Central memory CD4-positive, alpha-beta T cell (primary cell): Measurements from ENCODE around the gene CLEC4F.

Experiments
- DNase-seq: peaks from one replicate; pipeline ENCODE4 v3.0.0; 2022

CLEC4F gene

GRCh38 chr2:70784320-70784719 is 36.1 kb downstream of the CLEC4F start:
- no peak for DNase-seq

GRCh38 chr2:70779911-70780545 is 40.4 kb downstream of the CLEC4F start:
- no peak for DNase-seq

DNA sequence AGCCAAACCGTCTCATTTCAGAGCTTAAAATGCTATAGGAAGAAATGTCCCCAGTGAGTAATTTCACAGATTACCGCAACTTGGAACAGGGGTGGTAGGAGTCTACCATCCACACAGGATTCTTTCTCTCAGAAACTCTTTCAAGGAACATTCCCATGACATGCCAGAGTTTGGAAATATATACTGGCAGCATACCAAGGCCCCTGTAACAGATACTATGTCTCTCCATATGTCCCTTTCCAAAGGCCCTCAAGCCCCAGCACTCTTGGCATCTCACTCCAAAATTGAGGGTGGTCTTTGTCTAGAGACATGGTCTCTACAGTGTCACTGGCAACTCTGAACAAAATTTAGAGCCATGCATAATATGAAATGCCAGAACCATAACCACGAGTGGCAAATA is 40.9 kb downstream of the CLEC4F start:
- DNase-seq = no peak

DNA sequence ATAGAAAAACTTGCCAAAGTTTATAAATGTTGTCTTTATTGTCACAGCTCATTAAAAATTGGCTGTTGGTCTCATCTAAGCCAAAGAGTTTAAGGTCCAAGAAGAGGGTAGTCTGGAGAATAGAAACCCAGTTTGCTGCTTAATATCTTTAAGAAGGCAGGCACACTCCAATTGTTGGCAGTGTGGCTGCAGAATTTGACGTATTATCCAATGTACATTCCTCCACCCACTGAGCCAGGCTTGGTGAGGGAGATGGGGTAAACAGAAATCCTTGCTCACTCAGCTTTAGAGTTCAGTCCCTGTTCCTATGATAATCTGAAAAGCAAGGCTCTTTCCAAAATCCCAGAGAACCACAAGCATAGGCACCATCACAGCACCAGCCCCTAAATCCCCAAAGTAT is 41.7 kb downstream of the CLEC4F start:
- no peak for DNase-seq

DNA sequence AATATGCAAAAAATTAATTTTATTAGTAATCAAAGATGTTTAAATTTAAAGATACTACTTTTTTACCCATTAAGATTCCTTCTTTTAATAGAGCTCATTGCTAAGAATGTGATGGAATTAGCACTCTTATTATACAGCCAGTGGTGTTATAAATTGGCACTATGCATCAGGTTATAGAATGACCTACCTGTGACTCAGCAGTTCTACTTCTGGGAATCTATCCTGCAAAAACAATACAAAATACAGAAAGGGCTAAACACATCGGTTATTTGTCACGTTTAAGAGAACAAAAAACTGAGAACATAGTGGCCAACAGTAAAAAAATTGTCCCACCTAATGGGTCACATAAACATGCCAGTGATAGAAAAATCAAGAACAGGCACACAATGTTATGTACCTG is 42.9 kb downstream of the CLEC4F start:
- DNase-seq = no peak

GRCh38 chr2:70776266-70776665 is 44.1 kb downstream of the CLEC4F start:
- DNase-seq = no peak

GRCh38 chr2:70775141-70775540 is 45.3 kb downstream of the CLEC4F start:
- no peak for DNase-seq

DNA sequence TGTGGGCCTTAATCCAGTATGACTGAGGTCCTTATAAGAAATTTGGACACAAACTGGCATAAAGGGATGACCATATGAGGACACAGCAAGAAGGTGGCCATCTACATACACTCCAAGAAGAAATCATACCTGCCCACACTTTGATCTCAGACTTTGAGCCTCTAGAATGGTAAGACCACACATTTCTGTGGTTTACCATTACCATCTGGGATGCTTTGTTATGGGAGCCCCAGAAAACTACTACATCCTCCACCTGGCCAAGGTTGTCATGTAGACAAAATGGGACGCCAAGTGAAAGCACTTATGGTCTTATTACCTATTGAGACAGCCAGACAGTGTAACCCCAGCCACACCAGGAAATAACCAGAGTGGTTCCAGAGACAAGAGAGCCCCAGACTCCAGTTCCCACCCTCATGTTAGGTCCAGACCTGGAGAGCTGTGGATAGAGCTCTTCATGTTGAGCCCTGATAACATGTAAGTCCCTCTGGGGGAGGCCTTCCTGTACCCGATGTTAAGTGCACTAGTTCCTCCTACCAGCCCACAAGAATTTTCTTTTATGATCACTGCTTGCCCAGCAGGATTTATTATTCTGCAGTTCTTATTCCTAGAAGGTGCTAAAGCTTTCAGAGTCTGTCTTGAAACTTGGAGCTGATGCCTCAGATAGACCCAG is 47.8 kb downstream of the CLEC4F start:
- no peak for DNase-seq

GRCh38 chr2:70771446-70771845 is 49.0 kb downstream of the CLEC4F start:
- DNase-seq = no peak

- no peak for DNase-seq
Measured at GRCh38 chr2:70769450-70769849, 50.9 kb downstream of the CLEC4F start.

DNA sequence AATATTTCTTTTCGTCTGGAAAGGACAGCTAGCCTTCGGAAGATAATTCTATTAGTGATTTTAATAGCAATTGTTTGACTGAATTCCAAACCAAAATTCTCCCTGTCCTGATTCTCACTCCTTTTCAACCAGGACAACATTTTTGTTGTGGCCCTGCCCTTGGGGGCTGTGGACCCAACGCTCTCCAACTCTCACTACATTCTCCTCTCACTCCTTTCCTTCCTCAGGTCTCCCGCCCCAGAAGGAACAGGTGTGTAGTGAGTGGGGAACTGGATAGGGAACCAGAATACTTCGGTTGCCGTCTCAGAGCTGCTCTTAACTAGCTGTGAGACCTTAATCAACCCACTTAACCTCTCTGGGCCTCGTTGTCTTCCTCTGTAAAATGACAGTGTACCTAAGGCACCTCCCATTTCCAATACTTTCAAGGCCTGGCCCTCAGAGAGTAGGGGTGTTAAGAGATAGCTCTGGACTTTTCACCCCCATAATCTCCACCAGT is 51.8 kb downstream of the CLEC4F start:
- no peak for DNase-seq

- DNase-seq = no peak
Measured at GRCh38 chr2:70767699-70768589, 52.5 kb downstream of the CLEC4F start, which contains the start of gene ADD2. Gene ADD2, minus strand, starts transcription at chr2:70768200. Its CDS starts 61,792 bp downstream, at chr2:70706408.

DNA sequence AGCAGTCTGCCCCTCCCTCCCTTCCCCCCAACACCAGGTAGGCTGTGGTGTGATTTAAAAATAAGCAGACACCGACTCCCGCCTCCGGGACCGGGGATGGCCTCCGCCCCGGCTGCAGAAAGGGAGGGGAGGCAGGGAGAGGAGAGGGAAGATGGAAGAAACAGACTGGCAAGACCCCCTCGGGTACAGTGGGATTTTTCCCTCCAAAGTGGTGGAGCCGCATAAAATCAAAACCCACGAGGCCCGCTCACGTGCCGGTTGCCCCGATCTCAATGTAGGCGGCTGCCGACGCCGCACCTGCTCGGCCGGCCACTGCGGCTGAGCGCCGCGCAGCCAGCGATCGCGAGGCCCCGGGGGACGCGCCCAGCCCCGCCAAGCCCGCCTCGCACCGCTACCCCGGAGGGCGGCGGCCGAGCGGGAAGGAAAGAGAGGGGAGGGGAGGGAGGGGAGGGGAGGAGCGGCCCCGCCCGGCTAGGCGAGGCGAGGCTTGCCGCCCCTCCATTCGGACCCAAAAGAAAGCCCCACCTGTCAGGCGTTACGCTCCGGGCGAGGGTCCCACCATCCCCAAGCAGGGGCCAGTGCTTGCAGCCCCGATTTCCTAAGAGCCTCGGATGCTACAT is 53.2 kb downstream of the CLEC4F start:
- no peak for DNase-seq

- no peak for DNase-seq
Measured at GRCh38 chr2:70766357-70767078, 53.9 kb downstream of the CLEC4F start.

GRCh38 chr2:70765507-70765906 is 54.9 kb downstream of the CLEC4F start:
- no peak for DNase-seq

DNA sequence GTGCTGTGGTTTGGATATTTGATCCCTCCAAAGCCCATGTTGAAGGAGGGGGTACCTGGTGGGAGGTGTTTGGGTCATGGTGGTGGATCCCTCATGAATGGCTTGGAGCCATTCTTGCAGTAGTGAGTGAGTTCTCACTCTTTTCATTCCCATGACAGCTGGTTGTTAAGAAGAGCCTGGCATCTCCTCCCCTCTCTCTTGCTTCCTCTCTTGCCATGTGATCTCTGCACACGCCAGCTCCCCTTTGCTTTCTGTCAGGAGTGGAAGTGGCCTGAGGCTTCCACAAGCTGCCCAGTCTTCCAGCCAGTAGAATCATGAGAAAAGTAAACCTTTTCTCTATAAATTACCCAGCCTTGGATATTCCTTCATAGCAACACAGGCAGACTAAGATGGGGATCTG is 61.0 kb downstream of the CLEC4F start:
- DNase-seq = no peak
